Measurements from ENCODE around the gene EXD2.

DNA sequence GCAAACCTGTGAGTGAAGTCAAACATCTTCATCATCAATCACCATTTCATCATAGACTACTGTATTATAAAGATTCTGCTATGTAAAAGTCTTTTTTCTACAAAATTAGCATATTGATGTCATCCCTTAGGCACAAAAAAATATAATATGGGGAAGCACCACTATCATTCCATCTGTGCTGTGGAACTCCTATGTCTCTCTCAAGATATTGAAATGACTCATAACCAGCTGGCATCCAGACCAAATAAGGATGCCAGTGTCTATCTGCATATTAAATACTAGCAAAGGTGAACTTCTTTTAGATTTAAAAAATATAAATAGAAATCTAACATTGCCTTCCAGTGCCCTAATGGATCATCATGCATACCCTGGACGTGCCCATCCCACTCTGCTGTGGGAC lies 20.5 kb upstream of the EXD2 start:
- TF ChIP-seq, protein P1, sequence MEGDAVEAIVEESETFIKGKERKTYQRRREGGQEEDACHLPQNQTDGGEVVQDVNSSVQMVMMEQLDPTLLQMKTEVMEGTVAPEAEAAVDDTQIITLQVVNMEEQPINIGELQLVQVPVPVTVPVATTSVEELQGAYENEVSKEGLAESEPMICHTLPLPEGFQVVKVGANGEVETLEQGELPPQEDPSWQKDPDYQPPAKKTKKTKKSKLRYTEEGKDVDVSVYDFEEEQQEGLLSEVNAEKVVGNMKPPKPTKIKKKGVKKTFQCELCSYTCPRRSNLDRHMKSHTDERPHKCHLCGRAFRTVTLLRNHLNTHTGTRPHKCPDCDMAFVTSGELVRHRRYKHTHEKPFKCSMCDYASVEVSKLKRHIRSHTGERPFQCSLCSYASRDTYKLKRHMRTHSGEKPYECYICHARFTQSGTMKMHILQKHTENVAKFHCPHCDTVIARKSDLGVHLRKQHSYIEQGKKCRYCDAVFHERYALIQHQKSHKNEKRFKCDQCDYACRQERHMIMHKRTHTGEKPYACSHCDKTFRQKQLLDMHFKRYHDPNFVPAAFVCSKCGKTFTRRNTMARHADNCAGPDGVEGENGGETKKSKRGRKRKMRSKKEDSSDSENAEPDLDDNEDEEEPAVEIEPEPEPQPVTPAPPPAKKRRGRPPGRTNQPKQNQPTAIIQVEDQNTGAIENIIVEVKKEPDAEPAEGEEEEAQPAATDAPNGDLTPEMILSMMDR (IDR thresholded peaks at IDR 0.05), result no peak
- no peak for TF ChIP-seq POLR2A (IDR thresholded peaks at IDR 0.05)
